ENCODE data around the gene UNC5A.

Gene UNC5A

GRCh38 chr5:176881816-176882566 is 71.6 kb downstream of the UNC5A start:
- DNase-seq, result no peak

GRCh38 chr5:176882567-176882903 is 72.2 kb downstream of the UNC5A start:
- DNase-seq, result no peak

DNA sequence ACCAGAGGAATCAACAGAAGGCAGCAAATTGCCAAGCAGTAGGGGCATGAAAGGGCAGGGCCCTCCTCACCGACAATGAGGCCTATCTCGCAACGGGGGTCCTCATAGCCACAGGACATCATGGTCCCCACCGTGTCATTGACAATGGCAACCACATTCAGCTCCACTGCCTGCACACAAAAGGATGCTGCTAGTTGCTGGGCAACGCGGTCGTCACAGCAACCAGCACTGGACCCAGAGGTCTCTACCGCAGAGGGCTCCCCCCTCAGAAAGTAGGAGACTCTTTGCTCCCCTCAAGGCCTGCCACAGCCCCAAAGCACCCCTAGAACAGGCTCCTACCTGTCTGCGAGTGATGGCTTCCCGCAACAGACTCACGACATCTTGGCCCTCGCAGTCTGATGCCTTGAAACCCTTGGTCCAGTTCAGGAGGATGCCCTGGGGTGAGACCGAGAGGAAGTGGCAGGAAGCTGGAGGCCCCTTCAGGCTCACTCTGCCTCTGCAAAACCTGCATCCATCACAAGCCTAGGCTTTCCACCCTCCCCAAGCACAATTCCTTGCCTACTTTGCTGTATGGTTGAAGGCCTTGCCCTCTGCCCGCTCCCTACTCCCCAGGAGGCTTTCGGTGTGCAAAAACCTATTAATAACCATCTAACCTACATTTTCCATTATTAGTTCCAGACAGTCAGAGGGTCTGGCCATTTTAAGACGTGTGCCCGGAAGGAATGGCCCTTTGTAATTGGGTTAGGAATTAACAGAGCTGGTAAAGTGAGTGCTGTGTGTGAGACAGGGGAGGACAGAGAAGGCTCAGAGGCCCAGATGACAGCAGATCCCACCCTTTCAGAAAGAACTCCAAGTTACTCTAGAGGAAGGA is 73.6 kb downstream of the UNC5A start:
- DNase-seq, result no peak

DNA sequence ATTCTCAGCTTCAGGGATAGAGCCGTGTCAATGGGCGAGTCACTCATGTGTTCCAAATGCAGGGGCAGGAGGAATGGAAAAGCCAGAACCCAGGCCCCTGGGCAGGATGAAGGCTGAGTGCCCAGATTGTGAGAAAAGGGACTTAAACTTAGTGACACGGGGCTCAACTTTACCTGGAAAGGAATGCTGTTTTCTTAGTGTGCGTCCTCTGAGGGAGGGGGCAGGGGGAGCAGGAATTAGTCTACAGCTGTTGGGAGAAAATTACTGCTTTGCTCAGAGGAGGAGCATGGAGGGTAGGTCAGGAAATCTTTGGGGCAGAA is 74.2 kb downstream of the UNC5A start:
- no peak for DNase-seq

GRCh38 chr5:176886336-176887251 is 76.2 kb downstream of the UNC5A start:
- DNase-seq, result no peak

DNA sequence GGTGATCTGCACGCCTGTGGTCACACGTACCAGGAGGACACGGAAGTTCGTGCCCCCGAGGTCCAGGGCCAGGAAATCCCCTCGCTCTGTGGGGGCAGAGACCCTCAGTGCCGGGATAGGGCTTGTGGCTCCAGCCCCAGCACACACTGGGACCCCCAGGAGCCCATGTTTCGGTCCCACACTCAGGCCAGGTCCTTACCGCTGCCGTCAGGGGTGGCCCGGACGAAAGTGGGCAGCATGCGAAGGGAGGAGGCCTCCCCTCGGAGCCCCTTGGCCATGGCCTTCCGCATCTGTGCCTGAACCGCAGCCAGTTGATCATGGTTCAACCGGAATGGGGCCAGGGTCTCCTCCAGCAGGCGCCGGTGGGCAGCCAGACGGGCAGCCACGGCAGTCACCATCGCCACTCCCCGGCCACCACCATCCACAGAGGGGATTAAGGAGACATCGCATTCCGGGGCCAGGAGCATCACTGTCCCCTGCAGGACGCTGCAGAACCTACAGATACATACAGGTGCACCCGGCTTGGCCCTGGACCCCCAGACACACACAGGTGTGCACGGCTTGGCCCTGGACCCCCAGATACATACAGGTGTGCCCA is 77.0 kb downstream of the UNC5A start:
- DNase-seq, result no peak

DNA sequence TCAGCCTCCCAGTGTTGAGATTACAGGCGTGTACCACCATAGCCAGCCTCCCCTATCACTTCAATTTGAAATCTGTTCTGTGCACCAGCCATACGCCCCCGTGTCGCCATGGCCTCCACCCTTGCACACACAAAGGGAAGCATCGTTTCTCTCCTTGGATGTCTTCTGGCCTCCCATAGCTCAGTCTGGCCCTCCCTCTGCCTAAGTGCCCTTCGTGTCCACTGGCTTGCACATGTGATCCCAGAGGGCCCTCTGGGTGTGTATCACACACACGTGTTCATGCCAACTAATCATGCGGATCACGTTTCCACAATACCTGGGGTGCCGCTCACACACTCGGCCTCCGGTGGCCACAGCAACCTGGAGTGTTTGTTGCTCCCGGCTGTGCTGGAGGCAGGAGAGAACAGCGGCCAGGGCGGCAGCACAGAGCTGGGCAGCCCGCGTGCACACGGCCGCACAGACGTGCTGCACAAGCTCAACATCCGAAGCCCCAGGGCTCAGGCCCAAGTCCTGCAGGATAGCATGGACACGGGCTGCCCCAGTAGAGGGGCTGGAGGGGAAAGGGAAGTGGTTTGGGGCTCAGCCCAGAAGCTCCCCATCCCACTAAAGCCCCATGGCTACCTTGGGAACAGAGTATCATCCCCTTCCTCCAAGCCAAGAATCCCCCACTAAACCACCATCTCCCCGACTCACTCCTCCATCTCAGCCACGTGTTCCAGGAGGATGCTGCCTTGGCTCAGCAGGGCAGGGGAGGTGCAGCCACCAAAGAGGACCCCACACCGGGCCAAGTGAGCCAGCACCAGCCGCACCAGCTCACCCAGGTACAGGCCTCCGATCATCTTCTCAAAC is 77.9 kb downstream of the UNC5A start:
- no peak for DNase-seq

- no peak for DNase-seq
Observed at GRCh38 chr5:176888865-176889165, 78.5 kb downstream of the UNC5A start.

DNA sequence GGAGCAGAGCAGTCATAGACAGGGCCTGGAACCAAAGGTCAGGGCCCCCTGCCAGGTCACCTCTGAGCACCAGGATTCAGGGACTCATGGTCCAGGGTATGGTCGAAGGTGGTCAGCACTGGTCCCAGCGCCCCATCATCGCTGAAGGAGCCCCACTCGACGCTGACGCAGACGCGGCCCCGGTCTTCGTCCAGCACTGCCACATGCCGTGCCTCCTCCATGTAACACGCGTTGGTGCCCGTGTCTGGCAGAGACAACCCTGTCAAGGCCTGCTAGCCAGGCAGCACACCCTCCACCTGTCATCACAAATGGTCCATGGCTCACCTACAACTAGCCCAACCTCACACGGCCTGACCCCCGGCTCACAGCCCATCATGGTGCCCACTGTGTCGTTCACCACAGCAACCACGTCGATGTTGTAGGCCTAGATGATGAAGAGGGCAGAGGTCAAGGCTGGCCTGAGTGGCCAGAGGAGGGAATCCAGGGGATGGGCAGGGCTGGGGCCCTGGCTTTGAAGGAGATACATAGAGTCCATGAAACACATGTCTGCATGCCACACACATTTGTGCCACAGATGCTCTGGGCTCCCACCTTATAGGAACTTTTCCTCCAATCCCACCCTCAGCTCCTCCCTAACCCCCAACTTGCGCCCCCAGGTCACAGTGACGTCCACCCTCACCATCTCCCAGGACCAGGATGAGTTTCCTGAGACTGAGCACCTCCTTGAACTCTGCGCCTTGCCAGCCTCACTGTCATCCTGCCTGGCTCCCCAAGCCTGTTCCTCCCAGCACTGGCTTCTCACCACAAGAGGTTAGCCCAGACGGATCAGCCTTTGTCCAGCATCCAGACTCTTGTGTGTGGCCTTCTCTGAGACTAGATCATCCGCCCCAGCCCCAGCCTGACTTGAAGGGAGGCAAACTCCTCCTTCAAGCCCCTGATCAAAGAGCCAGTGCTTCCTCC is 79.2 kb downstream of the UNC5A start:
- peak in 1 of 2 donors; percentile 8 for DNase-seq

DNA sequence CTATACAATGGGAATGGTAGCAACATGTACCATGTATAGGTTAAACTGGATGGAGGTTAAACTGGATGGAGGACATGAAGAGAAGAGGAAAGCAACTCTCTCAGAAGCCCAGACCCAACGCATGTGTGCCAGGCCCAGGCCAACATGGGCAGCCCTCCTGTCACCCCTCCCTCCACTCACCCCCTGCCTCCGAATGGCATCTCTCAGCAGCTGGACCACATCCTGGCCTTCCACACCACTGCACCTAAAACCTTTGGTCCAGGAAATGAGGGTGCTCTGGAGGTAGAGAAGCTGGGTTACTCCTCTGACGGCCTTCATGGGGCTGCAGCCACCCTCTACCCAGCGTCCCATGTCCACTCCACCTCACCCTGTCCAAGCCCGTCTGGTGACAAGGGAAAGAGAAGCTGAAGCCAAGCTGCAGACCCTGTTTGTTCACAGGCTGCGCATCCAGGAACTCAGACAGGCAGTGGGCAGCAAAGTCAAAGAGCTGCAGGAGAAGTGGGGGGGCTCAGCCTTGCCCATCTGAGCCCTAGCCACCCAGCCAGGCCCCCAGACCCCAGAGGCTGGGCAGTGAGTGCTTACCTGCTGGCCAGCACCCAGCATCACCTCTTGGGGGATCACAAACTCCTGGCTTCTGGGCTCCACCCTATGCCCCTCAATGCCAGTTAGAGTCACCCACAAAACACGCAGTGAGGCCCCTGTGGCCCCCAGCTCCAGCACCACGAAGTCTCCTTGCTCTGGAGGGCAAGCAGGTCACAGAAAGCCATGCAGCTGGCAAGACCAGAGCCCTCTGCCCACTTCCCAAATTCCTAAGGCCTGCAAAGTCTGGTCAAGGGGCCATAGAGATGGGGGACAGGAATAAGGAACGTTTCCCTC is 80.3 kb downstream of the UNC5A start:
- peak in 1 of 2 donors; percentile 7 for DNase-seq

DNA sequence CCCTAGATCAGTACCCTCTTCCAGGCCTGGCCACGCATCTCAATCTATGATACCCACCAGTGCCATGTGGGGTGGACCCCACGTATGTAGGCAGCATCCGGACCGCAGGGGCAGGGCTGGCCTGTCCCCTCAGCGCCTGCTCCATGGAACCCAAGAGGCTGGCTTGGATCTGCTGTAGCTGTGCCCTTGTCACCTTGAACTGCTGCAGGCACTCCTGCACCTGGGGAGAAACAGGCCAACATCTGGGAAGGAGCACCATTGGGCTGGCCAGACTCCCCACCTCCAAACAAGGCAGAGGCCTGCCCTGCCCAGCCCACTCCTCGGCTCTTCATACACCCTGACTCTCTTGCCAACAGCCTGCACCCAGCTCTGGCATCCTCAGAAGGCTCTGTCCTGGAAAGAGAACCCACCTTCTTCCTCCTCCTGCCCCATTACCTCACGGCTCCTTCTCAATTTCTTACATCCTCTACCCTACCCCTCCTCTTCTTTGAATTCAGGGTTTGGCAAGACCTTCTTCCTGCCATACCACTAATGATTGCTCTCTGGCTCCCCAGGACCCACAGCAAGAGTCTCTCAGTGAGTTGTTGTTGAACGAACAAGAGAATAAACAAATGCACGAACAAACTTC is 81.1 kb downstream of the UNC5A start:
- peak in 1 of 2 donors; percentile 7 for DNase-seq

DNA sequence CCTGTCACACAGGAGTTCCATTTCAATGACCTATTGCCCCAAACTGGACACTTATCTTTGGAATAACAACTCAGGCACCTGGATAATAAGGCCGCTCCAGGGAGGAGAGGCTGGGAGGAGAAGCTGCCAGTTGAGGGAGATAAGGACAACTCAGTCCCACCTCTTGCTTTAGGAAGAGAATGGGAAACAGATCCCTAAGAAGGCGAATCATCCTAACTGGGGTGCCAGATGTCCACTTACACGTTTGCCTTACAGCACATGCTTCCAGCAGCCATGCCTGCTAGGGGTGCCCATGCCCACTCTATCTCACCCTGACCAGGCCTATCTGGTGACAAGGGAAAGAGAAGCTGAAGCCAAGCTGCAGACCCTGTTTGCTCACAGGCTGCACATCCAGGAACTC is 82.3 kb downstream of the UNC5A start:
- peak in 1 of 2 donors; percentile 8 for DNase-seq

DNA sequence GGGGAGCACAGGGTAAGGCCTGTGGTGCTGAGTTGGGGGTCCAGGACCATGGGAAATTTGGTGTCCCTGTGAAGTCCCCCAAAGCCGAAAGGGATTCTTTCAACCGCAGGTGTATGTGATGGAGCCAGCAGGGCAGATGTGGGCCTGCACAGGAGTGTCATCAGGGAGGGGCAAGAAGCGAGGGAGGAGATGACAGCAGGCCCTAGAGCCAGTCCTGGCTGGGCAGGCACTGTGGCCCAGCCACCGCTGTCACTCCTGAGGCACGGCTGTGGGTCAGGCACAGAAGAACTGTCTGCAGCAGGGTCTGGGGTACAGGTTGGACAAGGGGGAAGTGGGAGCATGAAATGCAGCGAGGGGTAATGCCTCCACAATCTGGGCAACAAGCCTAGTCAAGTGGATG is 83.9 kb downstream of the UNC5A start:
- DNase-seq, result peak in 1 of 2 donors; percentile 3

DNA sequence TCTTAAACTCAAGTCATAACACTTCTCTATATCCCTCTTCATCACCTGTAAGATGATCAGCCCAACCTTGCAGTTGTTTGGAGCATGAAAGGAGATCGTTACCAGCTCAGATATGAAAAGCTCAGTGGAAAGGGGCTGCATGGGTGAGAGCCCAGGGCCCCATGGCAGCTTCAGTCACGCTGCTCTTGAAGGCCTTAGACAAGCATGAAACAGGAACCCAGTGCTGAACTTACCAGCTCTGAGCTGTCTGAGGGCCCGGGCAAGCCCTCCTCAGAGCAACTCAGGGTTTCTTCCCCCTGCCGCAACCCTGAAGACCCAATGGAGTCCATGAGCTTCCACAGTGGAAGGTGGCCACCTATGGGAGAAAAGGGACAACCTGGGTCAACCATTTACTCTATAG is 85.5 kb downstream of the UNC5A start:
- DNase-seq, result no peak

GRCh38 chr5:176897263-176897662 is 86.9 kb downstream of the UNC5A start:
- no peak for DNase-seq

GRCh38 chr5:176899296-176899891 is 89.0 kb downstream of the UNC5A start, which contains the start of gene HK3:
TSS of gene HK3 (minus strand) at chr5:176899346. CDS start at chr5:176896159, 3,187 bp downstream.
- DNase-seq, result peak; percentile 9 to 42

- no peak for DNase-seq
Observed at GRCh38 chr5:176899946-176900779, 89.8 kb downstream of the UNC5A start.

DNA sequence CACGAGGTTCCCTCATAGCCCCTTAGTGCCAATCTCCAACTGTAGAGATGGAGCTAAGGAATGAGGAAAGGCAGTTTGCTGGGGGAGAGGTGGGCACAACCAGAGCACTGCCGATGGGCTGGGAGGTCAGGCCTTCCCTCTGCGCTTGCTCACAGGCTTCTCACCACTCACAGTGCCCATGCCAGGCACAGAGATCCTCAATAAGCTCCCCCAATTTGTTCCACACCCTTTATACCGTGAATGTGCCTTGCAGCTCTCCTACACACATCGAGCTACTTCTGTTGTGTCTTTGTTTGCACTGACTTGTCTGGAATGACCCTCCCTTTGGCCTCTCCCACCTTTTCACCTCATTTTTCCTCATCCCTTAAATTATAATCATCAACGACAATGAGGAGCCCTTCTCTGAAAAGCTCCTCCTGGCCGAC is 90.4 kb downstream of the UNC5A start:
- DNase-seq, result no peak

Measured in CD4-positive, alpha-beta T cell treated with Interleukin-4 for 1 hour (primary cell).